GM18870 (cell line): Measurements from ENCODE around the gene FOXE3.
"Not testable (repeated sequence)": the region's sequence is repeated elsewhere in the genome, so short reads cannot be mapped to it uniquely, and the experiment has no call there.

Experiments
- ATAC-seq: cut with Tn5 transposase; IDR thresholded peaks from one replicate; pipeline ENCODE4 v1.9.1; 2021; ENCODE audit warnings: moderate library complexity; ENCODE audit not compliant: unreplicated experiment

The FOXE3 gene

GRCh38 chr1:47444562-47445465, 28.7 kb downstream of the FOXE3 start:
- no peak for ATAC-seq

GRCh38 chr1:47445823-47446550, 29.9 kb downstream of the FOXE3 start:
- ATAC-seq: no peak

- ATAC-seq: no peak
Measured at GRCh38 chr1:47448462-47449222, 32.6 kb downstream of the FOXE3 start.

GRCh38 chr1:47449822-47450552, 33.9 kb downstream of the FOXE3 start:
- ATAC-seq: no peak

- ATAC-seq: no peak
Measured at GRCh38 chr1:47450606-47451005, 34.5 kb downstream of the FOXE3 start.

- ATAC-seq: no peak
Measured at GRCh38 chr1:47452426-47452825, 36.3 kb downstream of the FOXE3 start.

- ATAC-seq: not testable (repeated sequence)
Measured at GRCh38 chr1:47453910-47454309, 37.8 kb downstream of the FOXE3 start.

GRCh38 chr1:47456250-47456649, 40.2 kb downstream of the FOXE3 start:
- no peak for ATAC-seq

- ATAC-seq: not testable (repeated sequence)
Measured at GRCh38 chr1:47457547-47457946, 41.5 kb downstream of the FOXE3 start.

- no peak for ATAC-seq
Measured at GRCh38 chr1:47459253-47459788, 43.2 kb downstream of the FOXE3 start.

GRCh38 chr1:47460040-47460439, 44.0 kb downstream of the FOXE3 start:
- no peak for ATAC-seq

- ATAC-seq: no peak
Measured at GRCh38 chr1:47460456-47460855, 44.4 kb downstream of the FOXE3 start.

GRCh38 chr1:47465605-47466004, 49.5 kb downstream of the FOXE3 start:
- ATAC-seq: no peak
